MCF 10A (cell line): ENCODE results near the gene MEF2C. TPM values are rescaled to one million over a fixed set of nuclear protein-coding genes. Genes with fewer than 3 reads are reported as not detected.

Experiments used
- BruUV-seq: library from RNA; stranded (reverse); fragments of 400-500 nt; replicated peaks from 2 replicates; lab custom pipeline; 2021; lab: Mats Ljungman, UMichigan
- CTCF ChIA-PET: fragments of 300-600 bp; sonication (Branson Sonifier 250); formaldehyde crosslinking; extraction: SDS; loops from one replicate; lab custom pipeline; 2021; ENCODE audit warnings: antibody characterized with exemption, inconsistent platforms; lab: Yijun Ruan, JAX
- POLR2A ChIA-PET: fragments of 300-600, 350-650 bp; sonication (Branson Sonifier 250); formaldehyde crosslinking; extraction: SDS; loops from one replicate; lab custom pipeline; 2020; ENCODE audit warnings: antibody characterized with exemption, inconsistent platforms; lab: Yijun Ruan, JAX
- DNase-seq: peaks from one replicate; pipeline ENCODE4 v3.0.0-alpha.2; 2018; ENCODE audit not compliant: unreplicated experiment
- H3K27ac Mint-ChIP-seq: one replicate; pipeline ENCODE4 v1.8.0; 2022; ENCODE audit warnings: mild to moderate bottlenecking, low read depth, mixed read lengths; ENCODE audit not compliant: unreplicated experiment
- H3K27me3 Mint-ChIP-seq: one replicate; pipeline ENCODE4 v1.8.0; 2022; ENCODE audit warnings: mixed read lengths; ENCODE audit not compliant: insufficient read depth, unreplicated experiment
- H3K36me3 Mint-ChIP-seq: one replicate; pipeline ENCODE4 v1.8.0; 2022; ENCODE audit warnings: mild to moderate bottlenecking, moderate library complexity, mixed read lengths; ENCODE audit not compliant: insufficient read depth, unreplicated experiment
- H3K4me1 Mint-ChIP-seq: one replicate; pipeline ENCODE4 v1.8.0; 2022; ENCODE audit warnings: mixed read lengths; ENCODE audit not compliant: insufficient read depth, unreplicated experiment
- H3K4me3 Mint-ChIP-seq: one replicate; pipeline ENCODE4 v1.8.0; 2022; ENCODE audit warnings: mild to moderate bottlenecking, moderate library complexity, mixed read lengths; ENCODE audit not compliant: unreplicated experiment
- H3K9me3 Mint-ChIP-seq: one replicate; pipeline ENCODE4 v1.8.0; 2022; ENCODE audit warnings: mixed read lengths; ENCODE audit not compliant: unreplicated experiment
- CTCF ChIP-seq: fragments of 200-600 bp; IDR thresholded peaks from one replicate; pipeline ENCODE4 v1.8.0; 2022; ENCODE audit warnings: antibody characterized with exemption, mild to moderate bottlenecking; ENCODE audit not compliant: unreplicated experiment
- intact Hi-C: fragments of 100-400 bp; cut with micrococcal nuclease; formaldehyde crosslinking; loops from 2 replicates; pipeline ENCODE4 v1.14.1; 2022
- total RNA-seq: library from RNA; stranded (reverse); gene quantifications from 2 replicates; pipeline ENCODE4 v1.2.3, GENCODE V29; 2022

MEF2C gene
- total RNA-seq, 1 experiment from 2014 or later: 0.05 TPM

DNA sequence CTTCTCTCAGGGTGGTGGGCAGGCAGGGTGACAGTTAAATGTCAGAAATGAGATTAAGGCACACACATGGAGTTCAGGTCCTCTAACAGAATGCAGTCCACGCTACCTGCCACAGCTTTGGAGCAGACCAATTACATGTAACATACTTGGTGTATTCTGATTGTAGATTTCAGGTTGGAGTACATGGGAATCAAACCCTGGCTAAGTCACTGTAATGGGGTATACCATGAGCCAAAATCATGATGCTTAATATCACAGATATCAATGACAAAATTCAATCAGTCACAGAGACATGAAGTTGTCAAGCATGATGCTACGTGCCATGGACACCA, 48.9 kb downstream of the MEF2C start:
- no peak for TF ChIP-seq CTCF
- ChIA-PET POLR2A (no interaction called here), CTCF (no interaction called here)
- Mint-ChIP-seq H3K27me3 (peaks cover 78% of the 10 kb centered on the region), H3K36me3 (no peaks in the 10 kb centered on the region), H3K27ac (no peak overlapping the region), H3K9me3 (no peaks in the 10 kb centered on the region), H3K4me3 (no peak overlapping the region), H3K4me1 (no peaks in the 10 kb centered on the region)
- intact Hi-C loops: no loop called here
- no peak for DNase-seq
- no TSS peak for BruUV-seq

- peaks cover 78% of the 10 kb centered on the region for H3K27me3 Mint-ChIP-seq
- H3K4me3 Mint-ChIP-seq: no peak overlapping the region
- BruUV-seq: no TSS peak
- H3K4me1 Mint-ChIP-seq: no peaks in the 10 kb centered on the region
- no peaks in the 10 kb centered on the region for H3K9me3 Mint-ChIP-seq
- H3K36me3 Mint-ChIP-seq: no peaks in the 10 kb centered on the region
- intact Hi-C loops: no loop called here
- TF ChIP-seq CTCF: no peak
- no peak overlapping the region for H3K27ac Mint-ChIP-seq
- CTCF ChIA-PET: no interaction called here
- POLR2A ChIA-PET: no interaction called here
- no peak for DNase-seq
These were observed 49.4 kb downstream of the MEF2C start for GRCh38 chr5:88833371-88834130.

DNA sequence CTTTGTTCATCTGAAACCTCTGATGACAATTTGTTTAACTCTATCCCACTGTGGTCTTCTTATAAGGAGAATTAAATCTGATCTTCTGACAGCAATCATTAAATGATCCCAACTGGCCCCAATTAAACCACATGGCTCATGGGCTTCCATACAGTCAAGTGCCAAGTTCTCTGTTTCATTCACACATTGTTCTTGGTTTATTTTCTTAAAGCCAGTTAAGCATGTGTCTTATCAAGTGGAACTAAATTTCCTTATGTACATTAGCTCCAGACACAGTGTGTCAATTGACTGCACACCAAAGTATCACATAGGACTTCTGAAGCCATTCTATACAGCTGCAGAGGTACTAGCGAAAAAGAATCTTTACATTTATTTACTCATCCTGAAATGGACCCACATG, 51.2 kb downstream of the MEF2C start:
- Mint-ChIP-seq H3K9me3 (no peaks in the 10 kb centered on the region), H3K4me3 (no peak overlapping the region), H3K27ac (no peak overlapping the region), H3K27me3 (peaks cover 70% of the 10 kb centered on the region), H3K36me3 (no peaks in the 10 kb centered on the region), H3K4me1 (no peaks in the 10 kb centered on the region)
- ChIA-PET CTCF (no interaction called here), POLR2A (no interaction called here)
- no peak for DNase-seq
- no peak for TF ChIP-seq CTCF
- intact Hi-C loops: no loop called here
- BruUV-seq: no TSS peak

DNA sequence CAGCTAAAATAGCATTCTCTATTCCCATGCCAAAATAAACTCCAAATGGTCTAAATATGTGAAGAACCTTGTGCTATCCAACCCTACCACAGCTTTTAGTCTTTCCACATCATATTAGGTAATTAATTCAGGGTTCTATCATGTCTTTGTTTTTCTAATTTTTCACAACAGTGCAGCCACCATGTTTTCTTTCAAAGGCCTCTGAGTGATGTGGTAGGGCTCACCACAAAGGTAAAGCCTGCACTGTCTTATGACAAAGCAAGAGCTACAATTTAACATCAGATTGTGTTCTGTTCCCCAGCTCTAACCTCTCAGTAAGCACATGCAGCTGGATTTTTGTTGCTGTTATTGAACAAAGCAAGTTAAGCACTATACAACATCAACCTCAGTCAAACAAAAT, 52.4 kb downstream of the MEF2C start:
- H3K4me1 Mint-ChIP-seq: no peaks in the 10 kb centered on the region
- H3K4me3 Mint-ChIP-seq: no peak overlapping the region
- ChIA-PET POLR2A (no interaction called here), CTCF (interaction anchor here (1.0 to 1.8 kb wide), 2 partner anchors 30 to 102 kb away, joined by 3 to 4 read pairs; no protein-coding TSS in a partner anchor)
- no peak overlapping the region for H3K27ac Mint-ChIP-seq
- TF ChIP-seq CTCF: no peak
- DNase-seq: no peak
- no peaks in the 10 kb centered on the region for H3K9me3 Mint-ChIP-seq
- H3K27me3 Mint-ChIP-seq: peaks cover 69% of the 10 kb centered on the region
- no TSS peak for BruUV-seq
- intact Hi-C loops: no loop called here
- H3K36me3 Mint-ChIP-seq: no peaks in the 10 kb centered on the region
